NCI-H2029 (cell line): ENCODE results near the gene FGR.
"Not testable (repeated sequence)": the region's sequence is repeated elsewhere in the genome, so short reads cannot be mapped to it uniquely, and the experiment has no call there.

Experiments
- DNase-seq: peaks from one replicate; lab custom pipeline; 2025; lab: John Stamatoyannopoulos, UW

FGR gene

GRCh38 chr1:27634177-27634984 is 604 bp downstream of the FGR start:
- no peak for DNase-seq

DNA sequence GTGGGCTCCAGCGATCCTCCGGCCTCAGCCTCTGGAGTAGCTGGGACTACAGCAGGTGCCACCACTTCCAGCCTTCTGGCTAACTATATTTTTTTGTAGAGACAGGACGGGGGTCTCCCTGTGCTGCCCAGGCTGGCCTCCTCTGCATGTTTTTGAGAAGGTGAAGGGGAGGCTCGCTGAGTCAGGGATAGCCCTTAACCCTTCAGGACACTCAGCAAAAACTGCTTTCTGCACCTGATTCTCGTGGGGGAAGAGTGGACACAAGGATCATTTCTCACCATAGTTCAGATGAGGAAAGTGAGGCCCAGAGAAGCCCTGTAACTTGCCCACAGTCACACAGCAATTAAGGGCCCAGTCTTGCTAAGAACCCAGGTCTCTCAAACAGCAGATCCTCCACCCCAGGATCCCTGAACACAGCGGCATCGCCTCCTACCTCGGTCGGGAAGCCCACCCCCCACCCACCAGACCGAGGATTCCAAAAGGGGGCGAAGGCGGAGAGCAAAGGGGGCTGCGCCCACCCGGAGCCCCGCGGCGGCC is 1.3 kb downstream of the FGR start:
- no peak for DNase-seq

GRCh38 chr1:27633298-27633610 is 1.7 kb downstream of the FGR start:
- DNase-seq, result no peak

- DNase-seq, result no peak
Observed at GRCh38 chr1:27632387-27633297, 2.3 kb downstream of the FGR start.

DNA sequence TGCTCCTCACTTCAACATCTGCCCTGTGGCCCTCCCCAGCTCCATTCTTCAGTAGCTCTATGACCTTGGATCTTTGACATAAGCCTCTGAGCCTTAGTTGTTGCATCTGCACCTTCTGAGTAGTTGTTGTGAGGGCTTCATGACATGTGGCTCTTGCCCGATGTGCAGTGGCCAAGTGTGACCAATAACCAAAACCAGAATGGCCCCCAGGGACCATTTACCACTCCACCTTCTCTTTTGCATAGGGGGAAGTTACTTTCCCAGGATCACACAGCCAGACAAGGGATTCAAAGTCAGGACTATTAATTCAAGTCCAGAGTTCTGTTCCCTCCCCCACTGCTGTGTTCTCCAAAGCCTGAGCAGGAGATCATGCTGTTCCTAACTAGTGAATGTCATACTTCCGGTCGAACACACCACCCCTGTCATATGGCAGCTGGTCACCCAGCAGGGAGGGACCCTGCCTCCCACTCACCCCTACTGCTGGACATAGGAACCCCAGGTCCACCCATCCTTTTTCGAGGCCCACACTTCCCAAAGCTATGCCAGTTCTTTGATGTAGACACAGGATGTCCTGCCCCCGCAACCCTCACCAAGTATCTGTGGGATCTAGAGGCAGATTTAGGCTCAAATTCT is 4.0 kb downstream of the FGR start:
- DNase-seq, result no peak

- DNase-seq, result no peak
Observed at GRCh38 chr1:27628712-27629111, 6.3 kb downstream of the FGR start.

- not testable (repeated sequence) for DNase-seq
Observed at GRCh38 chr1:27627733-27628132, 7.3 kb downstream of the FGR start.

DNA sequence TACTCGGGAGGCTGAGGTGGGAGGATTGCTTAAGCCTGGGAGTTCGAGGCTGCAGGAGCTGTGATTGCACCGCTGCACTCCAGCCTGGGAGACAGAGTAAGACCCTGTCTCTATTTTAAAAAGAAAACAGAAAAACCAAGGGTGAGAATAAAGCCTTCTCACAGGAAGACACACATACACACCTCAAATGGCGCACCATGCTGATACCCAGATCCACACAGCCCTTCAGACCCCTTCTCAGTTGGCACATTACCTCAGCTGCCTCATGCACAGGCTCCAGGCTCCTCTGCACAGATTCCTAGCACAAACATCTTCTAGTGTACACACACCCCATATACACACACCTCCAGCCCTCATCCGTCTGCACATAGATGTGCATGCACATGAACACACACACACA is 7.9 kb downstream of the FGR start:
- no peak for DNase-seq

DNA sequence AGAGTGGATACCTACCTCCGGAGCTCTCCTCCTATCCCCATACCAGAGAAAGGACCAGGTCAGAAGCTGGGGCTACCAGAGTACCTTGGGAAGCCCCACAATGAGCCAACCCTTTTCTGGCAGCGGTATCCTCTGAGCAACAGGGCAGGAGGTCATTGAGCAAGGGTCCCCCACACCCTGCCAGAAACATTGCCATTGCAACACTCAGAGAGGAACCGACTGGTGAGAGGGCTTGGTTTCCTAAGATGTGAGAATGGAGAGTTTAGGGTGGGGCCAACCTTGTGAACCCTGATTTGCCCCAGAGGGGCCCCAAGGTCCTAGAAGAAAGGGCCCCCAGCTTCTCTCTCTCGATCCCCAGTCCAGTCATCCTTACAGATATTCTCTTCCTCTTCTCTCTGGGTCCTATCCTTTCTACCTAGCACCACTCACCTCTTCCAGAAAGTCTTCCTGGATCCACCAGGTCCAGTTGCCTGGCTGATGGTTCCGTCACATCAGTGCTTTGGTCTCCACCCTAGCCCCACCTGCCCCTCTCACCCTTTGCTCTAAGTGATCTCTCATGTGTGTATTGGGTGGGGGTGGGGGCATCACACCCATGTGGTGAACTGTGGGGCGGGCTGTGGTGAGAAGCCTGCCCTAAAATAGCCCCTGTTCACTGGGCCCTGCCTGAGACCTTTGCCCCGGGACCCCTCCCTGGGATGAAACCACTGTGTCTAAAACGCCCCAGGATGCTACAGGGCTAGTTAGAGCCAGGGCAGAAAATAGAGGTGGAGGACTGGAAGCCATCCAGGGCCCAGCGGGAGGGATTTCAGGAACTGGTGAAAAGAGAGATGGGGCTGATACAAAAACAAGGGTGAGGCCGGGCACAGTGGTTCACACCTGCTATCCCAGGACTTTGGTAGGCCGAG is 8.7 kb downstream of the FGR start:
- no peak for DNase-seq

DNA sequence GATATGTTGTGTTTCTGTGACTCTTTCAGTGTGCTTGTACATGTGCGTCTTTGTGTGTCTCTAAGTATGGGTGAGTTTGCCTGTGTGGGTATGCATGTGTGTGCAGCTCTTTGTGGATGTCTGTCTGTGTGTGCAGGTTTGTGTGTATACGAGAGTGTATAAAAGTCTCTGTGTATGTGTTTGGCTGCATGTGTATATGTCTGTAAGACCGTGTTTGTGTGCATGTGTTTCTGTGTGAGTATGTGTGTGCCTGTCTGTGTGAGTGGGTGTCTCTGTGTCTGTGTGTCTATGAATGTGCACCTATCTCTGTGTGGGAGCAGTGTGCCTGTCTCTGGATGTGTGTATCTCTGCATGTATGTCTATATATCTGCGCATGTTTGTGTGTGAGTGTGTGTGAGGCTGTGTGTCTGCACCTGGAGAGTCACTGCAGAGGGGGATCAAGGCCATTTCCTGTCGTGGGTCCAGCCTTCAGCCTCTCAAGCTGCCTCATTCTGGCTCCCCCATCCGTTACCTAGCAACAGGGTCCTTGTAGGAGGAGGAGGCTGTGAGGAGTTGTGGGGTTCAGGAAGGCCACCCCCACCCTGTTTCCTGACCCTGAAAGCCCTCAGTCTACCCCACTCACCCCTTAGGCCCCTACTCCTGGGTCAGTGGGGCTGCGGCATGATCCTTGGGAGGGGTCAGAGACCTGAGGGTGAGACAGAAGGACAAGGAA is 10.4 kb downstream of the FGR start:
- DNase-seq, result no peak

DNA sequence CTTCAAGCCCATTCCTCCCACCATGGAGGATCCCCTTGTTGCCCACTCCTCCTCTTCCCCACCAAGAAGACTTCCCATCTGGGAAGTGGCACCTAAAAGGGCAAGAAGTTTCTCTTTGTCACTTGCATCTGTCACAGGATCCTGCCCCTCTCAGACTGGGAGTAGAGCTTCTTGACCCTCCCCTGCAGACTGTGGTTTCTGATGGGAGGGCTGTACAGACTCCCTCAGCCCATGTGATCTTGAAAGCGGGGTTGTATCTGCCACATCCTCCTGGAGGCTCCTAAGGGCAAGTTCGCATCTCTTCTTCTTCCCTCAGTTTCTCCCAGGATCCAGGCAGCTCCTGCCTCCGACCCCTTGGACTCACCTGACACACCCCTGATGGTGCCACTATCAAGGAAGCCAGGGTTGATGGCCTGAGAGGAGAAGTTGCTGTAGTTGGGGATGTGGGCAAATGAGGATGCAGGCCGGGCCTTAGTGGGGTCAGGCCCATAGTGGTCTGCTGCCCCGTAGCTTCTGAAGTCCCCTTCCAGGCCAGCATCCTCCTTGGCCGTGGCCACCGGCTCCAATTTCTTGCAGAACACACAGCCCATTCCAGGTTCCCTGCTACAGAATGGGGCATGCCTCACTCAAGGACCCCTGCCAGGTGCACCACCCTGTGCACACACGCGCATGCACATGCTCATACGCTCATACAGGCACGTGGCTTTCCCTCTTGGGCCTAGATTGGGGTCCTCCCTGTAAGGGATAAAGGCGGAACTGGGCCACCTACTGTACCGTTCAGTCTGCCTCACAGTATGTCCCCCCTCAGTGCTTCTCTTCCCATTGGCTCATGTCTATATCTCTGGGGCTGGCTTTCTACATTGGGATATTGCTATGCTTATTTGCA is 11.4 kb downstream of the FGR start:
- no peak for DNase-seq

DNA sequence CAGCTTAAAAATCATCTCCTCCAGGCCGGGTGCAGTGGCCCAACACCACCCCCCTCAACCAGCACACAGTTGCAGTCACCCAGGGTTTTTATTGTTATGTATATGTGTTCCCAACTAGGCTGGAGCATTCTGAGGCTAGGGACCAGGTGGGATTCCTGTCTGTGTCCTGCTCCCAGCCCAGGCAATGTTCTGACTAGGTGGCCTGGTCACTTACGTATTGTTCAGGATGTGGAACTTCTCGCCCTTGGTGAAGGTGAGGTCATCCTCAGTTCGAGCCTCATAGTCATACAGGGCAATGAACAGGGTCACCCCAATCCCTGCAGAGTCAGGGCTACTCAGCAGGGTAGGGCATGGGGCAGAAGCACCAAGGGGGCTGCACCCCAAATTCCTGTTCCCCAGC is 12.2 kb downstream of the FGR start:
- DNase-seq, result no peak

DNA sequence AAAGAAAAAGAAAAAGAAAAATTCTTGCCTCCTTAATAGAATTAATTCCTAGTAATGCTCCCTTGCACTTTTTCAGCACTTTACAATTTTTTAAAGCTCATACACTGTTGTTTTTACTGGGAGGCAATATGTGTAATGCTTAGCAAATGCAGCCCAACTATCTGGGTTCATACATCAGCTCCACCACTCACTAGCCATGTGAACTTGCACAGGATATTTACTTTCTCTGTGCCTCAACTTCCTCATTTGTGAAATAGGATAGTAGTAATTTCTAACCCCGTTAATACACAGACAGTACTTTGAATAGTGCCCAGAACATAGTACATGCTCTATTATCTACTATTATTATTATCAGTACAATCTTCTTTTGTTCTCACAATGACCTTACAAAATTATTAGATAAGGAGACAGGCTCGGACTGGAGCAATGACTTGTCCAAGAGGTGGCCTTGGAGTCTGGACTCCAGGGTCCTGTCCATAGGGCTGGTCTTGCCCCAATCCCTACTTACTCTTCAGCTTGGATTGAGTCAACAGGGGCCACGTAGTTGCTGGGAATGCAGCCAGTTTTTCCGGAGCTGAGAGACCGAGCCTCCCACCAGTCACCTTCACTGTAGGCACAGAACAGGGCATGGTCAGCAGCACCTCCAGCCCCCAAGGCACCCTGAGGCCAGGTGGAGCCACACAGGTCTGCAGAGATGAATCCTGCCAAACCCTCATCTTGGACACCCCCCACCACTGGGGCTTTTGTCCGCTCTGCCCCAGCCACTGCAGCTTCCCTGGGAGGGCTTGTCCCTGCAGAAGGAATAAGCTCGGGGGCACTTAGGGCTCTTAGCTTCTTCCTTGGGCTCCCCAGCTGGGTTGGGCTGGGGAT is 13.7 kb downstream of the FGR start:
- DNase-seq, result no peak

DNA sequence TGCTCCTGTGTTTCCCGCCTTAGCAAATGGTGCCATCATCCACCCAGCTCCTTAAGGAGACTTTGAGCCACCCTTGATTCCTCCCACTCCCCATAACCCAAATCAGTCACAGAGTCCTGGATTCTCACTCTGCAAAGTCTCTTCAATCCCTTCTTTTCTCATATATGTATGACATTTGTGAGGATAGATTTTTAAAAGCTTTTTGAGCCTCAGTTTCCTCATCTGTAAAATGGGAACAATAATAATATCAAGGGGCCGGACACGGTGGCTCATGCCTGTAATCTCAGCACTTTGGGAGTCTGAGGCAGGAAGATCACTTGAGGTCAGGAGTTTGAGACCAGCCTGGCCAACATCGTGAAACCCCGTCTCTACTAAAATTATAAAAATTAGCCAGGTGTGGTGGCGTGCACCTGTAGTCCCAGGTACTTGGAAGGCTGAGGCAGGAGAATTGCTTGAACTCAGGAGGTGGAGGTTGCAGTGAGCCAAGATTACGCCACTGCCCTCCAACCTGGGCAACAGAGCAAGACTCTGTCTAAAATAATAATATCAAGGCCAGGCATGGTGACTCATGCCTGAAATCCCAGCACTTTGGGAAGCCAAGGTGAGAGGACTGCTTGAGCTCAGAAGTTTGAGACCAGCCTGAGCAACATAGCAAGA is 15.1 kb downstream of the FGR start:
- DNase-seq, result not testable (repeated sequence)

DNA sequence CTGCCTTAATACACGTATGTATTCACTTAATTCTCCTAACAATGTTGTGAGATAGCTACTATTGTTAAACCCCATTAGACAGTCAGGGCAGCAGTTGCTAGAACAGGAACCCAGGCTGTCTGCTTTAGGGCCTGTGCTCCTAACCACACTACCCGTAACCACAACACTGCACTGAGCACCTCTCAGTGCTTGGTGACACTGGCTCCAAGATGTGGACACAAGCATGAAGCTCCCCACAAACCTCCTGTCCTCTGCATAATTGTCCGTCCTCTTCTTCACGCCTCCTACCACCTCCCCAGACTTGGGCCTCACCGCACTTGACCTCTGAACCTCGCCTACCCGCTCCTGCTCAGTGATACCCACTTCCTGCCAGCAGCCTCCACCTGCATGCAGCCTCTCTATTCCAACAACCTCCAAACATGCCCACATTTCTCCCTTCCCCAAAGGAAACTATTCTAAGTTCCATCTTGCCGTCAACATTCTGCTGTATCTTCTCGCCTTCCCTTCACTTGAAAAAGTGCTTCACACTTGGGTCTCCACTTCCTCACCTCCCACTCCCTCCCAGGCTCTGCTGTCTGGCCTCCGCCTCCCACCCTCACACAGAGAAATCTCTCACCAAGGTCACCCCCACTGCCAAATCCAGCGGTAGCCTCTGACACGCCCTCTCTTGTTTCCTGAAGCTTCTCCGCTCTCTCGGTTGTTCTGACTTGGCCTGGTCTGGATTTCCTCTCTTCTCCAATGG is 16.5 kb downstream of the FGR start:
- no peak for DNase-seq

GRCh38 chr1:27617420-27617819 is 17.6 kb downstream of the FGR start:
- no peak for DNase-seq

DNA sequence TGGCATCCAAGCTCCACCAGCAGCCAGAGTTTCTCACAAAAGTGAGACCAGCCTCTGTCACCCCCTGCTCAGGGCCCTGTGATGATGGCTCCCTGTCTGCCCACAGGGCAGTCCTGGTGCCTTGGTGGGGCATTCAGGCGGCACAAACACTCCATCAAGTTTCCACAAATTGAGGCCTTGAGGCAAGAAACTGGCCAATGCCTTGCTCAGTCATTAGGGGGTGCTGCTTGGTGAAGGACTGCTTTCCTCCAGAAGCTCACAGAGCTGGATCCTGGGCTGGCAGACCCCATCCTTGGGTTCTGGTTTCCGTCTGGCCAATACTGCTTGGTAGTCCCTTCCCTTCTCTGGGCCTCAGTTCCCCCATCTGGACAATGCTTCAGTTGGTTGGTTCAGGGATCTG is 18.5 kb downstream of the FGR start:
- DNase-seq, result no peak
